Nephron progenitor cell (in vitro differentiated cells): ENCODE data around the gene SLCO3A1.

Experiments
- DNase-seq: peaks from one replicate; pipeline ENCODE4 v3.0.0; 2021
- H3K27ac Mint-ChIP-seq: 2 replicates; pipeline ENCODE4 v1.8.0; 2021; ENCODE audit warnings: mild to moderate bottlenecking, moderate library complexity, mixed read lengths
- H3K27me3 Mint-ChIP-seq: 2 replicates; pipeline ENCODE4 v1.8.0; 2021; ENCODE audit warnings: mild to moderate bottlenecking, low read depth, mixed read lengths; ENCODE audit not compliant: poor library complexity
- H3K36me3 Mint-ChIP-seq: 2 replicates; pipeline ENCODE4 v1.8.0; 2021; ENCODE audit warnings: low read depth, mixed read lengths
- H3K4me1 Mint-ChIP-seq: 2 replicates; pipeline ENCODE4 v1.8.0; 2021; ENCODE audit warnings: mixed read lengths
- H3K4me3 Mint-ChIP-seq: 2 replicates; pipeline ENCODE4 v1.8.0; 2021; ENCODE audit warnings: mild to moderate bottlenecking, moderate library complexity, mixed read lengths
- H3K9me3 Mint-ChIP-seq: 2 replicates; pipeline ENCODE4 v1.8.0; 2021; ENCODE audit warnings: mild to moderate bottlenecking, moderate library complexity, mixed read lengths
- CTCF ChIP-seq: fragments of 200-600 bp; sonication (generic); IDR thresholded peaks from 2 replicates; pipeline ENCODE4 v1.5.0; 2021; ENCODE audit warnings: antibody characterized with exemption

The SLCO3A1 gene

GRCh38 chr15:91927585-91927984 lies 74.1 kb downstream of the SLCO3A1 start:
- Mint-ChIP-seq H3K4me1 (peaks cover 74% of the 10 kb centered on the region), H3K27ac (no peak overlapping the region), H3K36me3 (no peaks in the 10 kb centered on the region), H3K4me3 (no peak overlapping the region), H3K27me3 (peaks cover 38% of the 10 kb centered on the region), H3K9me3 (no peaks in the 10 kb centered on the region)
- no peak for TF ChIP-seq CTCF
- no peak for DNase-seq

- TF ChIP-seq CTCF = no peak
- peaks cover 42% of the 10 kb centered on the region for H3K27me3 Mint-ChIP-seq
- DNase-seq = no peak
- no peaks in the 10 kb centered on the region for H3K36me3 Mint-ChIP-seq
- peaks cover under 1% of the 10 kb centered on the region for H3K9me3 Mint-ChIP-seq
- H3K4me1 Mint-ChIP-seq = peaks cover 65% of the 10 kb centered on the region
- no peak overlapping the region for H3K27ac Mint-ChIP-seq
- H3K4me3 Mint-ChIP-seq = no peak overlapping the region
These were observed 75.2 kb downstream of the SLCO3A1 start for GRCh38 chr15:91928675-91929074.

- peaks cover 57% of the 10 kb centered on the region for H3K4me1 Mint-ChIP-seq
- peaks cover 42% of the 10 kb centered on the region for H3K27me3 Mint-ChIP-seq
- no peak for DNase-seq
- no peak overlapping the region for H3K27ac Mint-ChIP-seq
- no peak for TF ChIP-seq CTCF
- no peak overlapping the region for H3K4me3 Mint-ChIP-seq
- H3K36me3 Mint-ChIP-seq = peaks cover 4% of the 10 kb centered on the region
- H3K9me3 Mint-ChIP-seq = peaks cover 9% of the 10 kb centered on the region
These were observed 76.0 kb downstream of the SLCO3A1 start for GRCh38 chr15:91929509-91929908.

- no peak overlapping the region for H3K27ac Mint-ChIP-seq
- peaks cover 51% of the 10 kb centered on the region for H3K4me1 Mint-ChIP-seq
- no peak overlapping the region for H3K4me3 Mint-ChIP-seq
- peaks cover 45% of the 10 kb centered on the region for H3K27me3 Mint-ChIP-seq
- H3K9me3 Mint-ChIP-seq = peaks cover 10% of the 10 kb centered on the region
- H3K36me3 Mint-ChIP-seq = peaks cover 4% of the 10 kb centered on the region
- TF ChIP-seq CTCF = no peak
- no peak for DNase-seq
These were observed 76.6 kb downstream of the SLCO3A1 start for GRCh38 chr15:91930092-91930491.

GRCh38 chr15:91936182-91936775 lies 82.8 kb downstream of the SLCO3A1 start:
- no peak for TF ChIP-seq CTCF
- H3K4me1 Mint-ChIP-seq = peaks cover 34% of the 10 kb centered on the region
- no peak overlapping the region for H3K4me3 Mint-ChIP-seq
- peaks cover 4% of the 10 kb centered on the region for H3K36me3 Mint-ChIP-seq
- DNase-seq = no peak
- H3K27ac Mint-ChIP-seq = no peak overlapping the region
- peaks cover 72% of the 10 kb centered on the region for H3K27me3 Mint-ChIP-seq
- H3K9me3 Mint-ChIP-seq = peaks cover 14% of the 10 kb centered on the region

- Mint-ChIP-seq H3K36me3 (peaks cover 4% of the 10 kb centered on the region), H3K4me3 (no peak overlapping the region), H3K27ac (no peak overlapping the region), H3K9me3 (peaks cover 14% of the 10 kb centered on the region), H3K27me3 (peaks cover 69% of the 10 kb centered on the region), H3K4me1 (peaks cover 35% of the 10 kb centered on the region)
- TF ChIP-seq CTCF = no peak
- DNase-seq = no peak
These were observed 83.4 kb downstream of the SLCO3A1 start for GRCh38 chr15:91936927-91937326.
